Activated naive CD4-positive, alpha-beta T cell treated with anti-CD3 and anti-CD28 coated beads, Interleukin-2, amount 50 U/mL, for 24 hours (primary cell): ENCODE measurements around the gene OR6A2.

ENCODE experiments used
- H3K27ac Mint-ChIP-seq: one replicate; pipeline ENCODE4 v1.8.0; 2021; ENCODE audit warnings: mild to moderate bottlenecking, mixed read lengths
- H3K27me3 Mint-ChIP-seq: one replicate; pipeline ENCODE4 v1.8.0; 2021; ENCODE audit warnings: mixed read lengths
- H3K36me3 Mint-ChIP-seq: one replicate; pipeline ENCODE4 v1.8.0; 2021; ENCODE audit warnings: mixed read lengths
- H3K4me1 Mint-ChIP-seq: one replicate; pipeline ENCODE4 v1.8.0; 2021; ENCODE audit warnings: mixed read lengths
- H3K4me3 Mint-ChIP-seq: one replicate; pipeline ENCODE4 v1.8.0; 2021; ENCODE audit warnings: mild to moderate bottlenecking, mixed read lengths
- H3K9me3 Mint-ChIP-seq: one replicate; pipeline ENCODE4 v1.8.0; 2021; ENCODE audit warnings: mixed read lengths

OR6A2 gene

DNA sequence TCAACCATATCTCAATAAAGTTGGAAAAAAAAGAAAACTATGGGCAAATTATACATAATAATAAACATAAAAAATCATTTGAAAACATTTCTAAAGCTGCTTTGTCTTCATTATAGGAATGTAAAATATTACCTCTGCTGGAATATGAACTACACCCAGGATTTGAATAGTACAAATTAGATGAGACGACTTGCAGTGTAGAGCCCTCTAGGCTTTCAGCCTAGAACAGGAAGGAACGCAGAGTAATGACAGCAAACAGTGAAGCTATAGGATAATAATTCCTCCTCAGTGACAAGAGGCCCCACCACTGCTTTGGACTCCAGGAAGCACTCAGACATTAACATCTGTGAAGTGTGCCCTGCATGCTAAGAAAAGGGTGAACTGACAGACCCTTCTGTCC, 8.9 kb downstream of the OR6A2 start:
- H3K27ac Mint-ChIP-seq, result no peak overlapping the region
- H3K36me3 Mint-ChIP-seq, result peaks cover 2% of the 10 kb centered on the region
- H3K4me3 Mint-ChIP-seq, result no peak overlapping the region
- H3K27me3 Mint-ChIP-seq, result peaks cover 9% of the 10 kb centered on the region
- no peaks in the 10 kb centered on the region for H3K9me3 Mint-ChIP-seq
- no peaks in the 10 kb centered on the region for H3K4me1 Mint-ChIP-seq

DNA sequence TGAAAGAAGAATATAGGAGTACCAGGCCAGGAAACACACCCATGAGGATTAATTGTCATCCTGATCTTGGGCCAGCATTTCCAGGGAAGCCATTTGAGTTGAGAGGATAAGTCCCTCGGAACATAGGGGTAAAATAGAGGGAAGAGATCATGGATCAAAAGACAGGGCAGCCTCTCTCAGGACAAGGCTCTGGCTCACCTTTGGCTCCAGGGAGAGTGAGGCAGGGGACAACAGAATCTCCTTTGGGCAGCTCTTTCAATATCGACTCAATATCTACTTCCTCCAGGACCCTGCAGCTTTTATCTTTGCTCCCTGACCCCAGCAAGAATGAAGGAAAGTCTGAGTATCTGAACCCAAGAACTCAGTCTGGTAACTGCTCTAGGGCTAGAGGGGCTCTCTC, 16.8 kb downstream of the OR6A2 start, which contains the start of gene OR2AG1:
Gene OR2AG1 (plus strand): TSS at position 301 of the 400 bp plus-strand sequence. CDS start 2,018 bp downstream, outside the sequence.
- no peak within 1 kb of the TSS for H3K27ac Mint-ChIP-seq
- H3K9me3 Mint-ChIP-seq, result no peaks in the 10 kb centered on the region
- H3K4me3 Mint-ChIP-seq, result no peak within 1 kb of the TSS
- peaks cover 14% of the 10 kb centered on the region for H3K27me3 Mint-ChIP-seq
- H3K36me3 Mint-ChIP-seq, result no peaks in the 10 kb centered on the region
- H3K4me1 Mint-ChIP-seq, result no peaks in the 10 kb centered on the region

DNA sequence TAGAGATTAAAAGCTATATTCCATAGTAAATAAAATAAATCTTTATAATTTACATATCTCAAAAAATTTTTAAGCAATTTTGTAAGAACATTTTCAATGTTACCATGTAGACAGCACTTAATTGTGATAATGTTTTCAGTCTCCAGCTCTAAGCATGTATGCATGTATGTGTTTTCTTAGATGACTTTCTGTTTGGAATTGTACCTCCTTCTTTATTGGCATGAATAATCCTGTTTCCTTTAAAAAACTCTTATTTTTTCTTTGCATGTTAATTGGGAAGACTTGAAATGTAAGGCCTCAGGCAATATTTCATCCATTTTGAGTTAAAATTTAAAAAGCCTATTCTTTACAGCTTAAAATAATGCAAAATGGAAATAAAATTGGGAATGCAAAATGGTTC, 18.7 kb downstream of the OR6A2 start:
- H3K27ac Mint-ChIP-seq, result no peak overlapping the region

DNA sequence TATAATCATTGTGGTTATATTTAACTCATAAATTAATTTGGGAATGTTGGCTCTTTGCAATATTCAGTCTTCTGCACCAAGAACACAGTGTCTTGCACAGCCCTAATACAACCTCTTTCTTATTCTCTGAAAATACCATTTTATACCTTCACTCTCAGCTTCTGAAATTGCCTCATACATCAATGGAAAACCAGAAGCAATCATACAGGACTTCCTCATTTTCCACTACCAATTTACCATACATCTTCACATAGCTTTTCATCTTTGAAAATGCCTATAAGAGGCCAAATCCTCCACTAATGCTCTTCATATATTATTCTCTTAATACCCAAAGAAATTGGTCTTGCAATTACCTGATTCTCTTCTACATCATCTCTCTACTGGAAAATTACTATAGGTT, 21.0 kb downstream of the OR6A2 start:
- Mint-ChIP-seq H3K4me3 (no peak overlapping the region), H3K27ac (no peak overlapping the region), H3K27me3 (peaks cover 11% of the 10 kb centered on the region), H3K36me3 (no peaks in the 10 kb centered on the region), H3K9me3 (no peaks in the 10 kb centered on the region), H3K4me1 (no peaks in the 10 kb centered on the region)

More for the DNA sequence above, 18.7 kb downstream of the OR6A2 start:
- no peak overlapping the region for H3K4me3 Mint-ChIP-seq
- H3K36me3 Mint-ChIP-seq, result no peaks in the 10 kb centered on the region
- peaks cover 11% of the 10 kb centered on the region for H3K27me3 Mint-ChIP-seq
- no peaks in the 10 kb centered on the region for H3K4me1 Mint-ChIP-seq
- no peaks in the 10 kb centered on the region for H3K9me3 Mint-ChIP-seq

DNA sequence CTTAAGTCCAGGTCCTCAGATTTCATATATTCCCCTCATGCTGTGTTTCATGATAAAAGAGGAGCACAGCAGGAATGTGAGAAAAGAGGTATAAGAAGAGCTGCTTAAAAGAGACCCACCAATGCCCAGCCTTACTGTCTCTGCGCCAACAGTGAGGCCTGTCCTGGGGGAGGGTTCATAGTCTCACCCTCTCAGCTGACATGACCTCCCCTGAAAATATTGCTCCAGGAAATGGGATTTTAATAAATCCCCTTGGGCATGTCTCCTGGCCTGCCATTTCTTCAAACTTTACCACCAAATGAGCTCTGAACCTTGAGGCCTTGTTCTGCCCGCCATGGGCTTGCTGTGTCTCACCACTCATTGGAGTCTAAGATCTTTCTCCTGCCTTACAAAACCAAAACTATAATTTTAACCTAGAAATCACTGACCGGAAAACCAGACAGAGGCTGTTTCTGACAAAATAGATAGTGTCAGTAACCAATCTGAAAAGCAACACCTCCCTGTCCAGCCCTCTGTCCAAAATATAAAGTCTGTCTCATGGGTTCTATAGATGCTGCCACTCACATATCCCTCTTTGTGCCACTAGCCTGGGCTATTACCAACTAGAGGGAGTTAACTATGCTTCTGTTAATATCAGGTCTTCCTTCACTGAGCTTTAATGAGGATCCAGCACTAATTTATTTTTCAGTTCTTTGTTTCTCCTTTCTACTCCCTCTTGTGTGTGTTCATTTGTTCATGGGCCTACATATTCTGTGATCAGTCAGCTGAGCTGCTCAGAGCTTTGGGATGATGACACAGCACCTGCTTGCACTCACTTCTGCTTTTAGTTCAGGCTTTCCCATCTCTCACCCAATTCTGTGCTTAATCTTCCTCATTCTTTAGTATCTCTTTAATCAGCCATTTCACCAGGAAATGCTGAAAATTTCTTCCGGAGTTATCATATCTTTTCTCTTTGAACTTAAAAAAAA, 27.3 kb downstream of the OR6A2 start, which contains the start of gene OR2AG2:
Gene OR2AG2 (minus strand): TSS at position 51 of the 968 bp plus-strand sequence. CDS start 3,019 bp downstream, outside the sequence.
- Mint-ChIP-seq H3K9me3 (no peaks in the 10 kb centered on the region), H3K4me1 (peaks cover 4% of the 10 kb centered on the region), H3K36me3 (no peaks in the 10 kb centered on the region), H3K27me3 (no peaks in the 10 kb centered on the region), H3K4me3 (no peak within 1 kb of the TSS), H3K27ac (peak within 1 kb of the TSS; percentile 26)

DNA sequence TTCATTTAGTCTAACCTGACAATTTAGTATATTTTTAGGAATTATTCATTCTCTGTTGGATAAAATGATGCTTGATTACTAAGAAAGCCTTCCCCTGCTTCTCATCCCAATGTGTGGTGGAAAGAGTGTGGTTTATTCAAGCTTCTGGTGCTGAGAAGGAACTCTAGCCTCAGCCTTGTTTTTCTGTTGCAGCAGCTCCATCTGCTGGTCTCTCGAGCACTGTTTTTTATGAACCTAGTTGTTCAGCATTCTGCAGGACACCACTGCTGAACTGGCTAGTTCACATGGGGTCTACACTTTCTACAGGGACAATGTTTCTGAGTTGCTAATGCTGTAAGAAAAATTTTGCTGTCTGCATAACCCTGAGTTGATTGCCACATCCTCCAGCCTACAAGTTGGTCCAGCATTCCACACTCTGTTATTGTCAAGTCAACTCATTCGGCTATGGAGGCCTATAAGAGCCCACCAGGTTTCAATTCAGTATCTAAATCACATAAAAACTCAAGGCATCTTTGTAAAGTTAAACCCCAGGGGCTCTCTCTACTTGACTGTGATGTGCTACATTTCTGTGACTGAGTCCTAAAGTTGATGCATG, 42.0 kb downstream of the OR6A2 start:
- no peaks in the 10 kb centered on the region for H3K36me3 Mint-ChIP-seq
- H3K4me1 Mint-ChIP-seq, result peaks cover 19% of the 10 kb centered on the region
- no peaks in the 10 kb centered on the region for H3K9me3 Mint-ChIP-seq
- H3K4me3 Mint-ChIP-seq, result no peak overlapping the region
- peaks cover under 1% of the 10 kb centered on the region for H3K27me3 Mint-ChIP-seq
- no peak overlapping the region for H3K27ac Mint-ChIP-seq

DNA sequence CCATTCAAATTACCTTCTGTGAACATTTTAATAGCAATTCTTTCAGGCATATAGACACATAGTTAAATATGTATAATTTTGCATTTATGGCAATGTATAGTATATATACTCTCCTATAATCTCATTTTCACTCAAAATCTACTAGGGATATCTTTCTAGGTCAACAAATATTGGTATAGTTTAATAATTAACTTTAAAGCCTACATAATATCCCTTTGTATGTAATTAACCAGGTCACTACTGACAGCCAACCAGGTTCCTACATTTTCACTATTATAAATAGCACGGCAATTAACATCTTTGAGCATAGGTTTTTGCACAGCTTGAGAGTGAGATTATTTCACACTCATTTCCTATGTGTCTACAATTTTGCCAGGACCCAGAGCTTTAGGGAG, 43.5 kb downstream of the OR6A2 start:
- peaks cover 20% of the 10 kb centered on the region for H3K4me1 Mint-ChIP-seq
- no peak overlapping the region for H3K4me3 Mint-ChIP-seq
- H3K27me3 Mint-ChIP-seq, result no peaks in the 10 kb centered on the region
- H3K27ac Mint-ChIP-seq, result no peak overlapping the region
- H3K9me3 Mint-ChIP-seq, result peaks cover under 1% of the 10 kb centered on the region
- peaks cover under 1% of the 10 kb centered on the region for H3K36me3 Mint-ChIP-seq

DNA sequence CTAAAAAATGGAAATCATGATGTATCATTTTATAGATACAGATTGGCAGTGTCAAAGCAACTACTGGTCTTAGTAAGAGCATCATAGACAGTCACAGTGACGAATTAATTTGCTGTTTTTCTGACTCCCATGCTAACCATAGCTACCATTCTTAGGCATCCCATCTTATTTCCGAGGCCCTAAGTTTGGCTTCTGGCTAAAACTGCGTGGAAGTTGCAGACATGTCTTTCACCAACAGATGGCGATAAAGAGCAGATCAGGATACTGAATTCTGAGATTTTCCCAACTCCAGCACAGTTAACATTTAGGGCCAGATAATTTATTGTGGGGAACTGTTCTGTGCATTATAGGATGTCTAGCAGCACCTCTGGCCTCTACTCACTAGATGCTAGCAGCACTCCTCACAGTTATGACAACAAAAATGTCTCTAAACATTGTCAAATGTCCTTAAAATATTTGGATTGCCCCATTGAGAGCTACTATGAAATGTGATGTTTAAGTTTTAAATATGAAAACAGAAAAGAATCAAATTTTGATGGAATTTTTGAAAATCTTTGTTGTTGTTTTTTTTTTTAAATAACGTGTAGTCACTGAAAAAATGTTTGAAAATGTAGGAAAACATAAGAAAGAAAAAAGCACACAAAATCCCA, 44.1 kb downstream of the OR6A2 start:
- Mint-ChIP-seq H3K27me3 (no peaks in the 10 kb centered on the region), H3K4me1 (peaks cover 24% of the 10 kb centered on the region), H3K36me3 (peaks cover 2% of the 10 kb centered on the region), H3K9me3 (peaks cover 4% of the 10 kb centered on the region), H3K4me3 (no peak overlapping the region), H3K27ac (peak overlapping the region; percentile 2)

DNA sequence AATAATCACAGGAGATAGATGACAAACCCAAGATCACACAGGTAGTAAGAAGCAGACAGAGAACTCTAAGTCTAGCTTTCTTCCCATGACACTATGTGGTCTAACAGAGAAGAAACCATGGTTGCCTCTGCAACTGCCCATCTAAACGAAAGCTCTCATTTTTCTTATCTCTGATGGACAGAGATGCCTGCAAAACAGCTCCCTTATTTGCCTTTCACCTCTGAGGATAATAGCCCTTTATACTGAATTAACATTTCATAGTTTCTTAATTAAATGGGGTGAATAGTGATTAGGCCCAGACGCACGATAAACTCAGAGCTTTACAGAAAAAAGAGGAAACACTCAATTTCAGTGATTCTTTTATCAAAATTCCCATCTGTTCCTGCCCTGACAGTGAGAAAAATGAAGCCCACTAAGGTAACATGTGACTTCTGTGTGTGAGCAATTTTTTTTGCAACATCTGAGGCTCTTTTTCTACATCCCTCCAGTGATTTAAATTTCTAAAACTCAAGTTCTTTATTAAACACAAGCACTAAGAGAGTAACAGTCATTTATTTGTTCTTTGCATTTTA, 52.3 kb downstream of the OR6A2 start:
- peaks cover 21% of the 10 kb centered on the region for H3K4me1 Mint-ChIP-seq

DNA sequence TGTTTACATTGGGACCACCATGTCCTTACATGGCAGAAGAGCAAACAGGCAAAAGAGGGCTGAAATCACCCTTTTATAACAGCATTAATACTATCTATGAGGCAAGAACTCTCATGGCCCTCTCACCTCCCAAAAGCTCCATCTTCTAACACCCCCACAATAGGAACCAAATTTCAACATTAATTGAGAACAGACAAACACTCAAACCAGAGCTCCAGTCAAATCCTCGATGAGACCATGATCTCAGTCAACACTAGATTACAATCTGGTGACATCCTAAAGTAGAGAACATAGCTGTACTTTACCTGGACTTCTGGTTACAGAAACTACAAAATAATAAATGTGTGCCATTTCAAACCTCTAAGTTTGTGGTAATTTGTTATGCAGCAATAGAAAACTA, 52.9 kb downstream of the OR6A2 start:
- Mint-ChIP-seq H3K27ac (no peak overlapping the region), H3K36me3 (peaks cover 5% of the 10 kb centered on the region), H3K9me3 (peaks cover 4% of the 10 kb centered on the region), H3K4me1 (peaks cover 26% of the 10 kb centered on the region), H3K4me3 (no peak overlapping the region), H3K27me3 (no peaks in the 10 kb centered on the region)

More for the DNA sequence above, 52.3 kb downstream of the OR6A2 start:
- Mint-ChIP-seq H3K27ac (no peak overlapping the region), H3K9me3 (peaks cover 4% of the 10 kb centered on the region), H3K27me3 (no peaks in the 10 kb centered on the region), H3K36me3 (peaks cover 5% of the 10 kb centered on the region), H3K4me3 (no peak overlapping the region)

DNA sequence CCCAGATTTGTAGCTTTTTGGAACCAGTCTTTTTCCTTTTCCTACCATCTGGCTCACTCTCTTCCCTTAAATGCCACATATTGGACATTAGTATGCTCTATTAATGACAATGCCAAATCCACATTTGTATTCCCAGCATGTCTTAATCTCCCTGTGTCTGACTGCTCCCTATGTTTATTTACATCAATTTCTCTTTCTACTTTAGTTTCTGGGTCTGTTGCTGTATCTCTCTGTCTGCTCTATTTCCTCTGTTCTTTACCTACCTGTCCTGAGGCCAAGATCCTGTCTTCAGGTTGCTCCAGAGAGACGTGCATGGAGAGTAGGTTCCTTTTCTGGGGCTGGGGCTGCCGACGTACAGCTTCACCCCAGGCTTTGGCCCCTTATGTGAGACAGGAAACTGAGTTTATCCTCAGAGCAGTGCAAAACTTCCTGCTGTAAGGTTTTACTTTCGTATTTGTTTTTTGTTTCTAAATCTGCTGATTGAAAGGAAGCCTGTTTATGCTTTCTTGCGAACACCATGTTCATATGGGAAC, 53.3 kb downstream of the OR6A2 start:
- H3K4me1 Mint-ChIP-seq, result peaks cover 28% of the 10 kb centered on the region
- peaks cover 5% of the 10 kb centered on the region for H3K36me3 Mint-ChIP-seq
- H3K27ac Mint-ChIP-seq, result no peak overlapping the region
- H3K27me3 Mint-ChIP-seq, result no peaks in the 10 kb centered on the region
- peaks cover 4% of the 10 kb centered on the region for H3K9me3 Mint-ChIP-seq
- H3K4me3 Mint-ChIP-seq, result no peak overlapping the region

DNA sequence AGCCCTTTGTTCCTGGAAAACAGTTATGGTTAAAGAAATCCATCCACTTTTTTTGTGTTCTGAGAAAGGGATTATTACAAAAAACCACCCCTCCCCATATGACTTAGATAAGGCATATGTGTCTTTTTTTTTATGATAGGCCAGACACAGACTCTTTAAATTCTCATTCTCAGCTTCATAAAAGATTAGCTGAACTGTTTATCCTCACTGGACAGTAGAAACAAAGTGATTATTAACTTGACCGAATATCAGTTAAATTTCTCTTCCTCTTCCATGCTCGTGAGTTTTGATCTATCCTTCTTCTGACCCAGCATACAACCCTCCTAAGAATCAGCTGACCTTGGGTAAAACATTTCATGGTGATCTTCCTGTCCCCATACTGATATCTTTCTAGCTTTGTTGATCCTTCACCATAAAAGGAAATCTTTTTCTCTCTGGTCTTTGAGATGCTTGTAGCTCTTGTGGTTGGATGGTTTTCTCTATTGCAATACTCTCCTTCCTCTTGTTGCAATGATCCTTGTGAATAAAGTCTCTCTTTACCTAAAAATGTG, 53.9 kb downstream of the OR6A2 start:
- Mint-ChIP-seq H3K27me3 (no peaks in the 10 kb centered on the region), H3K36me3 (peaks cover 6% of the 10 kb centered on the region), H3K4me3 (no peak overlapping the region), H3K9me3 (no peaks in the 10 kb centered on the region), H3K4me1 (peaks cover 28% of the 10 kb centered on the region), H3K27ac (no peak overlapping the region)

DNA sequence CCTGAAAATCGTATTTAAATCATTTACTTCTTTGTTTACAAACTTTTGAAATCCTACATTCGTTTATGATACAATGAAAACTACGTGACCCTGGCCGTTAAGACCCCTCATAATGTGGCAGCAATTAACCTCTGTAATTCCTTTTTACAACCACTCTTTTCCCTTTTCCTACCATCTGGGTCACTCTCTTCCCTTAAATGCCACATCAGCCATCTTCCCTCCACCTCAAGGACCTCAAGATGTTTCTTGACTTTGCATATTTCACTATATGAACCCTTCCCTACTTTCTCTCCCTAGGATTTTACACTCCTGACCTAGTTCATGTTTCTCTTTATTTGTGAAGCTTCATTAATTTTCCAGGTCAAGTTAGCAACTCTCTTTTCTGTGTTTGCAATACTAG, 54.5 kb downstream of the OR6A2 start:
- Mint-ChIP-seq H3K4me3 (no peak overlapping the region), H3K4me1 (peaks cover 33% of the 10 kb centered on the region), H3K36me3 (peaks cover 6% of the 10 kb centered on the region)

DNA sequence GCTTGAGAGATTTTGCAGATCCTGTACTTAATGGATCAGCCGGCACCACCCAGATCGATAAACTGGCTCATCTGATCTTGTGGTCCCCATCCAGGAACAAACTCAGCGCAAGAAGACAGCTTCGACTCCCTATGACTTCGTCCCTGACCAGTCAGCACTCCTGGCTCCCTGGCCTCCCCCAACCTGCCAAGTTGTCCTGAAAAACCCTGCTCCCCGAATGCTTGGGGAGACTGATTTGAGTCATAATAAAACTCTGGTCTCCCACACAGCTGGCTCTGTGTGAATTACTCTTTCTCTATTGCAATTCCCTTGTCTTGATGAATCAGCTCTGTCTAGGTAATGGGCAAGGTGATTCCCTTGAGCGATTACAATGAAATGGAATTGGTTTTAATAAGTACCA, 57.2 kb downstream of the OR6A2 start:
- Mint-ChIP-seq H3K27ac (no peak overlapping the region), H3K9me3 (no peaks in the 10 kb centered on the region), H3K4me3 (no peak overlapping the region), H3K4me1 (peaks cover 58% of the 10 kb centered on the region), H3K36me3 (peaks cover 7% of the 10 kb centered on the region), H3K27me3 (no peaks in the 10 kb centered on the region)

More for the DNA sequence above, 54.5 kb downstream of the OR6A2 start:
- H3K27me3 Mint-ChIP-seq, result no peaks in the 10 kb centered on the region
- H3K27ac Mint-ChIP-seq, result no peak overlapping the region
- no peaks in the 10 kb centered on the region for H3K9me3 Mint-ChIP-seq
